ENCODE measurements around the gene AGT.
"Not testable (repeated sequence)": the region's sequence is repeated elsewhere in the genome, so short reads cannot be mapped to it uniquely, and the experiment has no call there.

Gene AGT

DNA sequence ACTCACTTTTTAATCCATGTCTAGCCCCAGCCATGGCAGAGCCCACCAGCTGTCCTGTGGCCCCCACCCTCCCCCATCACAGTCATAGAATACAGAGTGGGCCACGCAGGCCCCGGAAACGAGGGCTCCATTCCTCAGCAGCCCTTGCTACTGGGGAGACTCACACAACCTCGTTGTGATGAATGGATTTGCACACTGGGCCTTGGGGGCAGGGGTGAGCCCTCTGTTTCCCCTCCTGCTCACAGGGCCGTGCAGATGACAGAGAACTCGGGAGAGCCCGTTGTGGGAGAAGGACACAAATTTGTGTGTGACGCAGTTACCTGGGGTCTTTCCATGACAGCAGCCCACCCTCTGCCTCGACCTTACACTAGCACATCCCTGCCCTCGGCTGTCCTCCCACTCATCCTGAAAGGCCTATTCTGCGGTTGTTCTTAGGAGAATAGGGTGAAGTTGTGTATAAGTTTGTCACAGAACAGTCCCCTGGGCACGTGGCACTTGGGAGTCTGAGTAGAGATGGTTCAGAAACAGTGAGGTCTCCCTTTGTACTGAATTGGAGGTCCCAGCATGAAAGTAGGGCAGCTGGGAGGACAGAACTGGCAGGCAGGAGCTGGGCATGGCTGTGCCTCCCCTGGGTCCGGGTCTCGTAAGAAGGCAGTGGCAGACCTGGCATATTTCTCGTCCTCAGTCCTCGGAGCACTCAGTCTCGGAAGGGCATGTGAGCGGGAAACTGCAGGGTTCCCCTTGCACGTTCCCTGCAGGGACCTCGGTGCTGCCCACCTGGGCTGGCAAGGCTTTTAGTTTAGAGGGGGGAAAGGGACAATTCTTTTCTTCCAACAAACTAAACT lies 6.8 kb downstream of the AGT start:
- DNase-seq: no peak

DNA sequence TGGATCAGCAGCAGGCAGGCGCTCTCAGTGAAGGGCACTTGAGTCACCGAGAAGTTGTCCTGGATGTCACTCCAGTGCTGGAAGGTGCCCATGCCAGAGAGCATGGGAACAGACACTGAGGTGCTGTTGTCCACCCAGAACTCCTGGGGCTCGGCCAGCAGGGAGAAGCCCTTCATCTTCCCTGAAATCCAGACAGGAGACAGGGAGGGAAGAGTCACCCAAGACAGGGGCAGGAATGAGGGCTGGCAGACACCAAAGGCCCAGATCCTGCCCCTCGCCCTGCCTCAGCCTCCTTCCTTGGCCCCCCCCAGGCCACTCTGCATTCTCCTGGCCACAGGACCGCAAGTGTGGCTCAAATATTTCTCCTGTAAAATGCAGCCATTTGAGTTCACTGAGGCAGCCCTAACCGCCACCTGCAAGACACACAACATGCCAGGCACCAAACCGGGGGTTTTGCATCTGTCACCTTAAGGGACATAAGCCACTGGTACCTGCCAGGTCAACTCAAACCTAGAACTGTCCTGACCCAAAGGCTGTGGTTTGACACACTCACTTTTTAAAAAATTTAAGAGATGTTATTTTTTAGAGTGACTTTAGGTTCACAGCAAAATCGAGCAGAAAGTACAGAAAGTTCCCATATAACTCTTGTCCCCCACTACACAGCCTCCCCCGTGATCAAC lies 7.8 kb downstream of the AGT start:
- no peak for DNase-seq

DNA sequence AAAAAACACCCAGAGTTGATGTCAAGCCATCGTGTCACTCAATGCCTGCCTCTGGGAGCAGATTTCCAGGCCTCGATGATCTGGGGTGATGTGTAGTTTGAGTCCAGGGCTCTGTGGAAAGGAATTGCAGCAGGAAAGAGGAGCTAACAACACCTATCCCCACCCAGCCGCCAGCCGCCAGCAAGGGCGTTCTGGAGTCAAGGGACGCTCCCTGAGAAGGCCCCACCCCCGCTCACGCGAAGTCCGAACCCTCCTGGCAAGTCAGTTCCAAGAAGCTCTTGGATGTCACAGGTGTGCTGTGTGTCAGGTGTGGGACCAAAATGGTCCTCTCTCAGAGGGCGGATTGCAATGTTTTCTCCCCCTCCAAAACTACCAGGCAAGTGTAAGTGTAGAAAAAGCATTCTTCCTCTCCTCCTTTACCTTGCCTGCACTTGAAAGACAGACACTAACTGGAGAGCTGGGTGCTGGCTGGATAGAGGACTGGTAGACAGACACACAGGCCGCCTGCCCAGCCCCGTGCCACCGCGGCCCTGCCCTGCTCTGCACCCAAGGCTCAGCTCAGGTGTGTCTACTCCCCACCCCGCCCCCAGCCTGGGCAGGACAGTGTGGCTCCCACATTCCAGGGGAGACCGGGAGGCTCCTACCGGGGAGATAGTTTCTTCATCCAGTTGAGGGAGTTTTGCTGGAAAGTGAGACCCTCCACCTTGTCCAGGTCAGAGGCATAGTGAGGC lies 8.5 kb downstream of the AGT start:
- DNase-seq: no peak

DNA sequence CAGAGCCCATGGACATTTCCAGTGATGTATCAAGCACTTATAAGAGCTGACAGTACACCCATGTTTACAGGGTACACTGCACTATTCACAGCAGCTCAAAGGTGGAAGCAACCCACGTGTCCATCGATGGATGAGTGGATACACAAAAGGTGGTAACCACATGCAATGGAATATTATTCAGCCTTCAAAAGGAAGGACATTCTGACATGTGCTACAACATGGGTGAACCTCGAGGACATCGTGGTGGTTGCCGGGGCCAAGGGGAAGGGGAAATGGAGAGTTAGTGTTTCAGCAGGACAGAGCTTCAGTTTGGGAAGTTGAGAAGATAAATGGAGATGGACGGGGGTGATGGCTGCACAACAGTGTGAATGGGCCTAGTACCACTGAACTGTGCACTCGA lies 9.1 kb downstream of the AGT start:
- DNase-seq: no peak

DNA sequence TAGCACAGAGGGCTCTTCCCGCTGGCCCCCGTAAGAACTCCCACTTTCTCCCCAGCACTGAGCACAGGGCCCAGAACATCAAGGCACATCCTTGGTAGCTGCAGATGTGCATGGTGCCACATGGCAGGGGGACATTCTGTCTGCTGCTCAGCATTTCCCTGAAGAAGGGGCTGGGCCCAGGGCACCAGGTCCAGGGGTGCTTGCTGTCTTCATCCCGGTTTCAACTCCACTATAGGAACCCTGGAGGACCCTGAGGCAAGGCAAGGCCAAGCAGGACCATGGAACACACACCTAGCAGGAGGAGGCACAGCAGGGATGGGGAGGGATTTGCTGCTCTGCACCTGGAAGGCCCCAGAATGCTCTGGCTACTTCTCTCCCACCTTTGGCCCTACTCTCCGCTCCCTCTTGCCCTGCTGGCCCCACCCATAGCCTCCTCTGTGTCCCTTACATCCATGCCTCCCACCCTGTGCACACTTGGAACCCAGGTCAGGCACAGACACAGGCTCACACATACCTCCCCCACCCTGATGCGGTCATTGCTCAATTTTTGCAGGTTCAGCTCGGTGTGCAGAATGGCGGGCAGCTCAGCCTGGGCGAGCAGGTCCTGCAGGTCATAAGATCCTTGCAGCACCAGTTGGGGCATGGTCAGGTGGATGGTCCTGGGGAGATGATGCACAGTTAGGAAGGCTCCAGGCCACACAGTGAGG lies 10.1 kb downstream of the AGT start:
- no peak for DNase-seq

DNA sequence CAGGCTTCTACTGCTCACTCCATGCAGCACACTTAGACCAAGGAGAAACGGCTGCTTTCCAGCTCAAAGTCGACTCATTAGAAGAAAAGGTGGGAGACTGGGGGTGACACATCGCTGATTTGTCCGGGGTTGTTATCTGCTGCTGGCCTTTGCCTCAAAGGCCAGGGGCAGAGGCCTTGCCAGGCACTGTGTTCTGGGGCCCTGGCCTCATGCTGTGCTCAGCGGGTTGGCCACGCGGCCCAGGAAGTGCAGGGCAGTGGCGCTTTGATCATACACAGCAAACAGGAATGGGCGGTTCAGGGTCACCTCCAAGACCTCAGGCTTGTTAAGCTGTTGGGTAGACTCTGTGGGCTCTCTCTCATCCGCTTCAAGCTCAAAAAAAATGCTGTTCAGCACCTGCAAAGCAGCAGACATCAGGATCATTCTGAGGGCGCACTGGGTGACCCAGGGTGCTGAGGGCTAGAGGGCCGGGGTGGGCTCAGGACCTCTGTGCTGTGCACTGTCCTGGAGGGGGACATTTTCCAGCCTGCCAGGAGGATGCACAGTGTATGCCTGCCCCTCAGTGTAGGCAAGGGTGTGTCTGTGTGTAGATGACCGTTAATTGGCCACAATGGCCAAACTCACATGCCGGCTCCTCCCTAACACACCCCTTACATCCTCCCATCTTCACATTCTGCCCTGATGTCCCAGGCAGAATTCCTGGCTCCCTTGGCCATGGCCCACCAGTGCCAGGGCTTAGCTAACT lies 10.8 kb downstream of the AGT start:
- DNase-seq: no peak

DNA sequence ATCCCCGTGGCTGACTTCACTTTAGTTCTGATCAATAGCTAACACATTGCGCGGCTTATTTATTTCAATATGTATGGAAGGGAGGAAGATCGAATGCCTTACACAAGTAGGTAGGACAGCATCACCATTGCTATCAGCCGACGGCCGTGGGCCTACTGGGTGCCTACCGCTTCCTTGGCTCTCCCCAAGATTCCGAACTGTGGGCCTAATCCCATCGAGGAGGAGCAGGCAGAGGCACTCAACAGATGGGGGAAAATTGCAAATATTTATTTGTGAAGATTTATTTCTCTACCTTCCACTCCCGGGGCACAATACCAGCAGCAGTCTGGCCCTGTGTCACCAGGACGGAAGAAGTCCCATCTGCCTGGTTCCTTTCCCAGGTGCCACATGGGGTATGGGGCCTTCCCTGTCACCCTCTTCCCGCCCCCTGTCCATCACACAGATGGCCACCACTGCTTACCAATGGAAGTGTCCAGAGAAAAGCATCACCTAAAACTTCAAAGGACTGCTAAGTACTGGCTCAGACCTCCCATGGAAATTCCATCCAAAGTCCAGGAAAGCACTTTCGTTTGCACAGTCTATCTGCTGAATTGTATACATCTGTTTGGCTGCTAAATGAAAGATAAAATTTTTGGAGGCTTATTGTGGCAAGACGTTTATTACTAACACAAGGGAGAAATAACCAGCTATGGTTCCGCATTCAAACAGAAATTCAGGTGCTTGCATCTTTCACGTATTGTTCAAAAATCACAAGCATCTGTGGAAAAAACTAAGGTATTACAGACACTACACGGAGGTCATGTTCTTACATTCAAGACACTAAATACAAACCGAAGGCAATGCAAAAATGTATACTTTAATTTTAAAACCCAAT lies 11.8 kb downstream of the AGT start:
- DNase-seq: no peak

DNA sequence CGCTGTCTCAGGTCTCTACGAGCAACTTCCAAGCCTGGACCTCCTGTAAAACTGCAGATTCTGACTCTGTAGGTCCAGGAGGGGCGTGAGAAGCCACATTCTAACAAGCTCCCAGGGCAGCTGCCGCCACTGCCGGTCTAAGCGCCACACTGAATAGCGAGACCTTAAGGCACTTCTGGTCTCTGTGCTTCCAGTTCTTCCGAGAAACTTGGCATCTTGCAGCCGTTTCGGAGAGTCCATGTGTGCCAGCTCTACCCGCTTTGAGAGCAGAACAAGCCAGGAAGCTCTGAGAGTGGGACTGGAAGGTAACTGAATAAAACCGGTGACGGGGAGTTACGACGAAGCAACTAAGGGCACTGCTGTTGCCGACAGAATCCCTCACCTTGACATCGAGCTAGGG lies 12.5 kb downstream of the AGT start:
- no peak for DNase-seq

DNA sequence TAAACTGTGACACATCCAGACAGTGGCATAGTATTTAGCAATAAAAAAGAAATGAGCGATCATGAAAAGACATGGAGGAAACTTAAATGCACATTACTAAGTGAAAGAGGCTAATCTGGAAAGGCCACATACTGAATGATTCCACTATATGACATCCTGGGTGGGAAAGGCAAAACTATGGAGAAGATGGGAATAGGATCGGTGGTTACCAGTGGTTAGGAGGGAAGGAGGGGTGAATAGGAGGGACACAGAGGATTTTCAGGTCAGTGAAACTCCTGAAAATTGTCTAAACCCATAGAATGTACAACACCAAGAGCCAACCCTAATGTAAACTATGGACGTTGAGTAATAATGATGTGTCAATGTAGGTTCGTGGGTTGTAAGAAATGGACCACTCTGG lies 13.8 kb downstream of the AGT start:
- no peak for DNase-seq

DNA sequence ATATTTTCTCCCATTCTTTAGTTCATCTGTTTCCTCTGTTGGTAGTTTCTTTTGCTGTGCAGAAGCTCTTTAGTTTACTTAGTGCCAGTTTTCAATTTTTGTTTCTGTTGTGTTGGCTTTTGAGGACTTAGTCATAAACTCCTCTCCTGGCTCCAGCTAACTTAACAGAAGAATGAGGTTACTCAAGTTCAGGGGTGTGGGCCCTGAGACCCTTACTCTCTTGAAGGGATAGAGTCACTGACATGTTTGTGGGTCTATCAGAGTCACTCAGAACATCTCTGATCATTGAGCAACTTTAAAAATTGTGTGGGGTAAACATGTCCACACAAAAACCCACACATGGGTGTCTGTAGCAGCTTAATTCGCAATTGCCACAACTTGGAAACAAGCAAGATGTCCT lies 14.2 kb downstream of the AGT start:
- no peak for DNase-seq

DNA sequence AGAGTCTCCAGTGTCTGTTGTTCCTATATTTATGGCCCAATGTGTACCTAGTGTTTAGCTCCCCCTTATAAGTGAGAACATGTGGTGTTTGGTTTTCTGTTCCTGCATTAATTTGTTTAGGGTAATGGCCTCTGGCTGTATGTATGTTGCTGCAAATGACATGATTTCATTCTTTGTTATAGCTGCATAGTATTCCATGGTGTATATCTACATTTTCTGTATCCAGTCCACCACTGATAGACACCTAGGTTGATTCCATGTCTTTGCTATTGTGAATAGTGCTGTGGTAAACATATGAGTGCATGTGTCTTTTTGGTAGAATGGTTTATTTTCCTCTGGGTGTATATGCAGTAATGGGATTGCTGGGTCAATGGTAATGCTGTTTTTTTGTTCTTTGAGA lies 15.0 kb downstream of the AGT start:
- not testable (repeated sequence) for DNase-seq

DNA sequence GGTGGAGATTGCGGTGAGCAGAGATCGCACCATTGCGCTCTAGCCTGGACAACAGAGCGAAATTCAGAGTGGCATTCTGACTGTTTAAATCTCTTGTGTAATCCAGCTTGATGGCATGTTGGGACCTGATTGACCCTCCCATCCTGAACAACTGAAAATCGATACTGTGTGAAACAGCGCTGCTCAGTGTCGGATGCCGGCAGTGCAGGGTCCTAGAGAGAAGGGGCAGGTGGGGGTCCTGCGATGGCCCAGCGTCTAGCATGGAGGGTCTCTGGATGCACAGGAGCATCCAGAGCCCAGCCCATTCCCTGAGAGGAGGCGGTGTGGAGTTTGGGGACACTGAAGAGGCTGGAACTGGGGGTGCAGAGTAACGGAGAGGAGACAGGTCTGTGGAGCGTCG lies 15.8 kb downstream of the AGT start:
- DNase-seq: no peak

DNA sequence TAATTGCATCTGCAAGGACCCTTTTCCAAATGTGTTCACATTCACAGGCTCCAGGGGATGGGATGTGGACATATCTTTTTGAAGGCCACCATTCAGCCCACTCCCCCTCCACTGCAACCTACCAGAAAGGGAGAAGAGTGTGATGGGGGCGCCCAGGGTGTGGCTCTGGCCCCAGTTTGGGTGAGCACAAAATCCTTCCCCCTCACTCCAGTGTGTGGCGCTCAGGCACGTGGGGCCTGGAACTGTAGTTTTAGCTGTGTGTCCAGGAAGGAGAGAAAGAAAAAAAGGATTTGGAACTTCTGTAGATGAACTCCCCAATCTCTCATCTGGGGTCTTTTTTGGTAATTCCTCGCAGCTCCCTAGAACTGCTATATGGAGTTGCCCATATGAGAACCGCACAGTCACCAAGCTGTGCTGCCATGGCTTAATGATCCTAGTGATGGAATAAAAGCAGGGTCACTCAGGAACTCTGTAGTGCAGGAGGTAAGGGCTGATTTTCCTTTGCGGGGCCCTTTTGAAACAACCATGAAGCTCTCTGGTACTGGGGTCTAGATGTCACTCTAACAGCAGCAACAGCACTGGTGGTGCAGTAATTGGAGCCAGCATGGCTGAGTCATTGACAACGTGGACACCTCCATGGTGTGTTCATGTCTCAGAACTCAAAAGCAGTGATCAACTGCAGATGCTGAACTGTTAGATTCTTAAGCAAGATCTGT lies 17.0 kb downstream of the AGT start:
- DNase-seq: no peak

DNA sequence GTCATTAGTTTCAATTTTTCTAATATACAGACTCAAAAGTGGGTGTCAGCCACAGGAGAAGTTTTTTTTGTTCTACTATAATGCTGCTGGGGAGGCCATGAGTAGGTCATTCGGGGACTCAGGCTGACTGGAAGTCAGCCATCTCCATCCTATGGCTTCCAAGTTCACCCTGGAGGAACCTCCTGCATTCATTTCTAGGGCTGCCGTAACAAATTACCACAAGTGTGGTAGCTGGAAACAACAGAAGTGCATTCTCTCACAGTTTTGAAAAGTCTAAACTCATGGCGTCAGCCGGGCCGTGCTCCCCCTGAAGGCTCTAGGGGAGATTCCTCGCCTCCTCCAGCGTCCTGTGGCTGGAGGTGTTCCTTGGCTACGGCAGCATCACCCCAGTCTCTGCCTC lies 17.7 kb downstream of the AGT start:
- DNase-seq: no peak

DNA sequence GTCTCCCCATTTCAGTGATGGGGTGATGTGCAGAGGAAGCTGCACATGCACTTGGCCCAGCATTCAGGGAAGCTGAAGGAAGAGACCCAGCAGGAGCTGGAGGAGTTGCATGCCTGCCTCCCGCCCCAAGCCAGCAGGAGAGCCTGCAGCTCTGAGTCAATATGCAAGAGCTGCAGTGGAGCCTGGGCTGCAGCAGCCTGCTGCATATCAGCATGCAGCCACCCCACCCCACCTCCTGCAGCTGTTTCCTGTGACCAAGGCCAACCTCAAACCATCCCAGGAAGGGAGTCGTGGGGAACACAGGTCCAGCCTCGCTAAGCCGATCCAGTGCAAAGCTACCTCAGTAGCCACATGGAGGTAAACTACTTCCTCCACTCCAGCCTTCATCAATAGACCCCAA lies 18.9 kb downstream of the AGT start:
- no peak for DNase-seq

DNA sequence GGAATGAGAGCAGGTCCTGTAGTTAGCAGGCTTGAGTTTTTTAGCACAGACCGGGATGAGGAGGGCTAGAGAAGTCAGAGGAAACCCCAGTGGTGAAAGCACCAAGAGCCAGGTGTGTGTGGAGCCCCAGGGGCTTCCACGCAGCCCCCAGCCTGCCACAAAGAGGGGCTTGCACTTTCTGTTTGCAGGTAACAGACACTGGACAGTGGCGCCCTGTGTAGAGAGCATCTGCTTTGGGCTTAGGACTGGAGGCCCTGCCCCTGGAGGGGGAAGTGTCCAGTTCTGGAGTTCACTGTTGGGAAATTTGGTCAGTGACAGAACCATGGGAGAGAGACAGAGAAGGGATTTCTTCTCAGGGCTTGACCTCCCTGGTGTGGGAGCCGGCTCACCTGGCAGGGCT lies 19.5 kb downstream of the AGT start:
- DNase-seq: no peak

DNA sequence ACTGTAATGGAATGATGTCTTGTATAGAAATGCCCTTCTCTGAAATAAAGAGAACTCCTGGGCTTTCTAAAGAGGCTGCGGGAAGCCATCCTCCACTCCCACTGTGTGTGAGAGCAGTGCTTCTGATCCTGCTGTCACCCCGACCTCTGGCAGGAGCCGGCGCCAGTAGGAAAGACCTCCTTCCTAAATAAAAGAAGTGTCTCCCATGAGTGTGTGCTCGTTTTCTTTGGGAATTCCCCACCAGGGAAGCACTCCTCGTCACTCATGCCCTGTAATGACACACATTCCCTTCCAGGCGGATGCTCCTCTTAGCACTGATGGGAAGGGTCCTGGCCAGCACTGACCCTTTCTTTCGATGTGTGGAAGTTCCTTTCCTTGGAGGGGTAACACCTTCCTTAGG lies 20.1 kb downstream of the AGT start:
- DNase-seq: no peak

DNA sequence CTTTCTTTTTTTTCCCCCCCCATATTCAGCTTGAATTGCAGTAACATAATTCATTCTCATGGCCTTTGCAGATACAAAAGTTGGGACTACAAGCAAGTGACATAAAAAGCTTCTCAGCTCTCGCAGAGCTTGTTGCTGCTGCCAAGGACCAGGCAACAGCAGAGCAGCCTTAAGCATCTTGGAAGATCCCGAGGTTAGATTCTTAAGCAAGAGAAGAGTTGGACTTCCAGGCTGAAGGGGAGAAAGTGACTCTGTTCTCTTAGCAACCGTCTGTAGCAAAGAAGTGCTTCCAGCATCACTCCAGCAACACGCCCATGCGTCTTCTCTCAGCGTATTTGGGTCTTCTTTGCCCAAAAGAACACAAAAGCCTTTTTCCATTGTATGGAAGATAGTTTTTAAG lies 20.7 kb downstream of the AGT start:
- no peak for DNase-seq

DNA sequence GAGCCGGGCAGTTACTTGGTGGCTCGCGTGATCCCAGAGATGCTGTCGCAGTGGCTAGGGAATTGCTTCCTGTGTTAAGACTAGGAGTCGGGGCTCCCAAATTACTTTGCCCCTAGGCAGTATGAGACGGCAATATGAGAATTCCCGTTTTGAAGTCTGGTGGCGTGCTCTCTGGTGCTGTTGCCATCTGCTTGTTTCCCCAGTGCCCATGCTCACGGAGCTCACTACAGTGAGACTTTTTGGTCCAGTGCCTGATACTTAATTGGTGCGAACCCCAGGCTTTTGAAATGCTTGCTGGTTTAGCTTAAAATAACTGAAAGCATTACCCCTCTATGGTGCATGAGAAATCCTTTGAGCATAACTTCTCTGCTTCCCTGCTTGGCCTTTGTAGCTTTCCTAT lies 22.3 kb downstream of the AGT start:
- DNase-seq: no peak

DNA sequence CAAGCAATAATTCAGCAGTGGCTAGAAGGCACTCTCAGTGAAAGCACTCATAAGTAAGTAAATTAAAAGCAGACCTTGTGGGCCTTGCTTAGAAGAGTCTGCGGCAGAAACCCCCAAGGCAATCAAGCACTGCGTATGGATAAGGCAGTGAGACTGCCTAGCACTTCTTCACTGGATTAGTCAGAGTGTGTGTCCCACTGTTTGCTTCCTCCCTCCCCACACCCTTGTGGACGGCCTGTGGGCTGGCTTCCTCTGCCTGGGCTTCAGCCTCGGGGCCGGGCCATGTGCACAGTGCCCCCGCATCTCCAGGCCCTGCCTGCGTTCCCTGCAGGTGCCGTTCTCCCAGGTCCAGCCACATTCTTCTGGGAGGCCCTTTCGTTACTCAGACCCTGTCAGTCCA lies 23.8 kb downstream of the AGT start:
- DNase-seq: no peak

DNA sequence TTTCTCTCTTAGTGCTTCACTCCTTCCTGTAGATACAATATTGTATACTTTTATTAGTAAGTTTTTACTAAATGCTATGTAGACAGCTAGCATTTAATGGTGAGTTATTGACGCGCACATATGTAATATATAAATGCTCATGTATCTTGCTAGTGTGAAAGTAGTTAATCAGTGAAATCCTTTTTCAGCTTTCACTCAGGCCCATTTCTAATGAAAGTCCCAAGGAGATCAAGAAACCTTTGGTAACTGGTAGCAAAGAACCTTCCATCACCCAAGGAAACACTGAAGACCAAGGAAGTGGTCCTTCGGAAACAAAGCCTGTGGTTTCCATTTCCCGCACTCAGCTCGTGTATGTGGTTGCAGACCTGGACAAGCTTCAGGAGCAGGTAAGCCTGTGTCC lies 27.2 kb downstream of the AGT start:
- DNase-seq: no peak

All from suppressor macrophage treated with lipopolysaccharide for 1 hour (primary cell).